HCT116 (cell line): ENCODE results near the gene SLC2A9. TPM values are rescaled to one million over a fixed set of nuclear protein-coding genes. Genes with fewer than 3 reads are reported as not detected.

Experiments used
- ATAC-seq: fragments of 200-7000 bp; cut with Tn5 transposase; 2 replicates; pipeline ENCODE4 v1.9.1; 2020; ENCODE audit warnings: mild to moderate bottlenecking, moderate library complexity
- BruUV-seq: library from RNA; stranded (reverse); fragments of 400-500 nt; replicated peaks from 2 replicates; lab custom pipeline; 2021; lab: Mats Ljungman, UMichigan
- CTCF ChIA-PET: fragments of 300-600 bp; sonication (Branson Sonifier 250); formaldehyde crosslinking; loops from one replicate; lab custom pipeline; 2021; ENCODE audit warnings: antibody characterized with exemption; lab: Charles Lee
- POLR2A ChIA-PET: fragments of 300-600, 350-600 bp; sonication (Branson Sonifier 250); formaldehyde crosslinking; loops from one replicate; lab custom pipeline; 2021; ENCODE audit warnings: antibody characterized with exemption; lab: Charles Lee
- RAD21 ChIA-PET, 2 experiments: fragments of 300-600 bp; sonication (Branson Sonifier 250); formaldehyde crosslinking; loops; one replicate each; lab custom pipeline; 2023; ENCODE audit warnings: low total read pairs in 2 of 2; ENCODE audit not compliant: uncharacterized antibody in 2 of 2, unreplicated experiment in 2 of 2, low non-redundant PET in 1 of 2; lab: Charles Lee
- DNase-seq: peaks from one replicate; pipeline ENCODE4 v3.0.0-alpha.2; 2010; ENCODE audit warnings: low read depth, low spot score
- H2AFZ ChIP-seq: fragments of 200-600 bp; shearing (Covaris generic), sonication (generic); 2 replicates; pipeline ENCODE4 v1.6.1; 2017; ENCODE audit warnings: low read depth, mixed run types, mixed read lengths, antibody characterized with exemption, low read length; ENCODE audit not compliant: poor library complexity, severe bottlenecking
- H3K27ac ChIP-seq: 2 replicates; pipeline ENCODE4 v1.5.1; 2012; ENCODE audit warnings: low read depth, low read length
- H3K27me3 ChIP-seq: fragments of 200-600 bp; sonication (generic); 2 replicates; pipeline ENCODE4 v1.6.1; 2016; ENCODE audit warnings: mixed run types, low read length, mixed read lengths; ENCODE audit not compliant: insufficient read depth
- H3K36me3 ChIP-seq, 2 experiments: fragments of 200-500 bp in 1 of 2; fragments of 200-600 bp in 1 of 2; sonication (Bioruptor generic) in 1 of 2; sonication (generic) in 1 of 2; 2 replicates each; pipeline versions ENCODE4 v1.5.1 to v1.6.1; 2014 to 2016; ENCODE audit warnings: low read length in 2 of 2, inconsistent platforms in 1 of 2, mixed read lengths in 1 of 2, mixed run types in 1 of 2; ENCODE audit not compliant: insufficient read depth in 2 of 2, control insufficient read depth in 1 of 2
- H3K4me1 ChIP-seq, 2 experiments: fragments of 200-600 bp in 1 of 2; sonication (generic) in 1 of 2; 2 replicates each; pipeline versions ENCODE4 v1.5.1 to v1.6.1; 2012 to 2017; ENCODE audit warnings: low read length in 2 of 2, inconsistent platforms in 1 of 2, mild to moderate bottlenecking in 1 of 2, mixed read lengths in 1 of 2, mixed run types in 1 of 2, moderate library complexity in 1 of 2; ENCODE audit not compliant: insufficient read depth in 2 of 2, control insufficient read depth in 1 of 2
- H3K4me2 ChIP-seq: fragments of 200-600 bp; sonication (generic); 2 replicates; pipeline ENCODE4 v1.6.1; 2017; ENCODE audit warnings: mixed run types, low read length, mixed read lengths
- H3K4me3 ChIP-seq, 2 experiments: fragments of 200-600 bp in 1 of 2; sonication (generic) in 1 of 2; replicated peaks in 1 of 2; 2 replicates each; pipeline ENCODE4 v1.5.1; 2011 to 2016; ENCODE audit warnings: low read length in 2 of 2, control low read depth in 1 of 2, low read depth in 1 of 2, mild to moderate bottlenecking in 1 of 2, mixed read lengths in 1 of 2, mixed run types in 1 of 2
- H3K79me2 ChIP-seq: fragments of 200-600 bp; sonication (generic); 2 replicates; pipeline ENCODE4 v1.6.1; 2017; ENCODE audit warnings: mild to moderate bottlenecking, mixed run types, low read length, moderate library complexity, mixed read lengths; ENCODE audit not compliant: insufficient read depth
- H3K9ac ChIP-seq: fragments of 200-600 bp; sonication (generic); 2 replicates; pipeline ENCODE4 v1.6.1; 2016; ENCODE audit warnings: low read length, mixed read lengths
- H3K9me2 ChIP-seq: fragments of 200-600 bp; sonication (generic), shearing (Covaris generic); 2 replicates; pipeline ENCODE4 v1.6.1; 2017; ENCODE audit warnings: mixed run types, mild to moderate bottlenecking, moderate library complexity; ENCODE audit not compliant: insufficient read depth
- H3K9me3 ChIP-seq, 2 experiments: fragments of 200-500 bp in 1 of 2; fragments of 200-600 bp in 1 of 2; sonication (Bioruptor generic) in 1 of 2; sonication (generic) in 1 of 2; 2 replicates each; pipeline ENCODE4 v1.6.1; 2014 to 2017; ENCODE audit warnings: low read length in 2 of 2, mixed read lengths in 2 of 2, inconsistent platforms in 1 of 2, low read depth in 1 of 2, mild to moderate bottlenecking in 1 of 2, mixed run types in 1 of 2, moderate library complexity in 1 of 2; ENCODE audit not compliant: control insufficient read depth in 1 of 2, insufficient read depth in 1 of 2
- H4K20me1 ChIP-seq: fragments of 200-600 bp; sonication (generic), shearing (Covaris generic); 2 replicates; pipeline ENCODE4 v1.6.1; 2017; ENCODE audit warnings: mixed run types, mild to moderate bottlenecking, moderate library complexity; ENCODE audit not compliant: insufficient read depth
- CBX3 ChIP-seq: IDR thresholded peaks from 2 replicates; pipeline ENCODE4 v1.6.1; 2012; ENCODE audit warnings: low read depth
- EGR1 ChIP-seq: IDR thresholded peaks from 2 replicates; pipeline ENCODE4 v1.6.1; 2012; ENCODE audit warnings: low read depth
- EZH2 ChIP-seq: fragments of 200-600 bp; sonication (generic); IDR thresholded peaks from 2 replicates; pipeline ENCODE4 v1.6.1; 2017; ENCODE audit warnings: antibody characterized with exemption, mixed run types
- EZH2phosphoT487 ChIP-seq: fragments of 200-600 bp; IDR thresholded peaks from 2 replicates; pipeline ENCODE4 v1.6.1; 2018; ENCODE audit warnings: antibody characterized with exemption, borderline replicate concordance
- POLR2AphosphoS5 ChIP-seq: IDR thresholded peaks from 2 replicates; pipeline ENCODE4 v1.6.1; 2011; ENCODE audit warnings: mild to moderate bottlenecking, low read depth, low read length, moderate library complexity
- SIN3A ChIP-seq: IDR thresholded peaks from 2 replicates; pipeline ENCODE4 v1.6.1; 2012; ENCODE audit warnings: low read depth
- SRF ChIP-seq: IDR thresholded peaks from 2 replicates; pipeline ENCODE4 v1.6.1; 2012; ENCODE audit warnings: low read depth
- TCF7L2 ChIP-seq: IDR thresholded peaks from 2 replicates; pipeline ENCODE4 v1.7.0; 2011; ENCODE audit warnings: borderline replicate concordance, inconsistent platforms; ENCODE audit not compliant: insufficient read depth, insufficient read length; ENCODE audit errors: extremely low read depth
- YY1 ChIP-seq: IDR thresholded peaks from 2 replicates; pipeline ENCODE4 v1.6.1; 2011; ENCODE audit warnings: low read length, low read depth, moderate library complexity, mild to moderate bottlenecking; ENCODE audit not compliant: insufficient replicate concordance; ENCODE audit errors: extremely low read depth
- ZNF274 ChIP-seq: fragments of 200-500 bp; sonication (Bioruptor generic); IDR thresholded peaks from 2 replicates; pipeline ENCODE4 v1.6.1; 2014; ENCODE audit warnings: mild to moderate bottlenecking, low read depth, low read length, inconsistent platforms
- intact Hi-C: fragments of 100-400 bp; cut with micrococcal nuclease; formaldehyde crosslinking; loops from 2 replicates; pipeline ENCODE4 v1.10.0; 2022
- total RNA-seq: library from RNA; stranded (reverse); gene quantifications from one replicate; pipeline ENCODE4 v1.2.1, GENCODE V29; 2021; ENCODE audit not compliant: unreplicated experiment
- TF ChIP-seq, protein P1 (sequence below): IDR thresholded peaks from 2 replicates; pipeline ENCODE4 v1.6.1; 2011; ENCODE audit warnings: mild to moderate bottlenecking, low read length, moderate library complexity; ENCODE audit not compliant: insufficient replicate concordance; ENCODE audit errors: extremely low read depth
- TF ChIP-seq, protein P2 (sequence below): IDR thresholded peaks from 2 replicates; pipeline ENCODE4 v1.6.1; 2012

Gene SLC2A9
- total RNA-seq, 1 experiment from 2014 or later: 2.2 TPM

DNA sequence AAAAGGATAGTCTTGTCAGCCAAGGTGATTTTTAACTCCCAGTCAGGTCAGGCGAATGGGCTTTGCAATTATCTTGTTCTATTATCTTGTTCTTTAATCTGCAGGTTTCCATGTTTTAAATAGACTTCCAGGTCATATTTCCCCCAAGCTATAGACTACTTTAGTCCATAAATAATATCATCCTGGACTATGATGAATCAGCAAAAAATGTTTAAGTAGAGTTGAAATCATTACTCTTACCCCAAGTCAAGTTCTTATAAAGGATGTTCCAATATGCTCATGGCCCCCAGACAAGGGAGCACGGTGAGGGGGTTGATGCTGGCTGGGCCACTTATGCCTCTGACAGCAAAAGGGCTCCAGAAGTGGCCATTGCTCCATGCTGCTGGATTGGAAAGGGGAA is 75.1 kb downstream of the SLC2A9 start:
- Histone ChIP-seq H3K4me1 (peaks cover 0 to 13% of the 10 kb centered on the region in 2 experiments; a peak in 1 of 4 replicates), H3K36me3 (no peaks in the 10 kb centered on the region), H2AFZ (no peak overlapping the region), H3K27ac (no peak overlapping the region), H3K9me3 (no peaks in the 10 kb centered on the region), H3K9me2 (no peaks in the 10 kb centered on the region), H3K4me3 (no peak overlapping the region), H3K9ac (no peak overlapping the region), H3K27me3 (no peaks in the 10 kb centered on the region), H3K4me2 (no peak overlapping the region), H3K79me2 (no peaks in the 10 kb centered on the region), H4K20me1 (no peaks in the 10 kb centered on the region)
- TF ChIP-seq EZH2: no peak
- no peak for TF ChIP-seq SRF
- no peak for TF ChIP-seq CBX3
- TF ChIP-seq EGR1: no peak
- no peak for TF ChIP-seq EZH2phosphoT487
- TF ChIP-seq, protein P1, sequence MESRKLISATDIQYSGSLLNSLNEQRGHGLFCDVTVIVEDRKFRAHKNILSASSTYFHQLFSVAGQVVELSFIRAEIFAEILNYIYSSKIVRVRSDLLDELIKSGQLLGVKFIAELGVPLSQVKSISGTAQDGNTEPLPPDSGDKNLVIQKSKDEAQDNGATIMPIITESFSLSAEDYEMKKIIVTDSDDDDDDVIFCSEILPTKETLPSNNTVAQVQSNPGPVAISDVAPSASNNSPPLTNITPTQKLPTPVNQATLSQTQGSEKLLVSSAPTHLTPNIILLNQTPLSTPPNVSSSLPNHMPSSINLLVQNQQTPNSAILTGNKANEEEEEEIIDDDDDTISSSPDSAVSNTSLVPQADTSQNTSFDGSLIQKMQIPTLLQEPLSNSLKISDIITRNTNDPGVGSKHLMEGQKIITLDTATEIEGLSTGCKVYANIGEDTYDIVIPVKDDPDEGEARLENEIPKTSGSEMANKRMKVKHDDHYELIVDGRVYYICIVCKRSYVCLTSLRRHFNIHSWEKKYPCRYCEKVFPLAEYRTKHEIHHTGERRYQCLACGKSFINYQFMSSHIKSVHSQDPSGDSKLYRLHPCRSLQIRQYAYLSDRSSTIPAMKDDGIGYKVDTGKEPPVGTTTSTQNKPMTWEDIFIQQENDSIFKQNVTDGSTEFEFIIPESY: no peak
- TF ChIP-seq ZNF274: no peak
- TF ChIP-seq, protein P2, sequence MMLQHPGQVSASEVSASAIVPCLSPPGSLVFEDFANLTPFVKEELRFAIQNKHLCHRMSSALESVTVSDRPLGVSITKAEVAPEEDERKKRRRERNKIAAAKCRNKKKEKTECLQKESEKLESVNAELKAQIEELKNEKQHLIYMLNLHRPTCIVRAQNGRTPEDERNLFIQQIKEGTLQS: no peak
- TF ChIP-seq YY1: no peak
- no peak for TF ChIP-seq TCF7L2
- TF ChIP-seq SIN3A: no peak
- no peak for TF ChIP-seq POLR2AphosphoS5
- ChIA-PET POLR2A (no interaction called here), RAD21 (no interaction called here), CTCF (no interaction called here)
- intact Hi-C loops: no loop called here
- DNase-seq (no peak), ATAC-seq (no peak)
- no TSS peak for BruUV-seq
